ENCODE results near the gene LSM12. TPM values are rescaled to one million over a fixed set of nuclear protein-coding genes. Genes with fewer than 3 reads are reported as not detected.

LSM12 gene
- total and polyA plus RNA-seq, 7 experiments from 2014 or later: 29.3 to 72.5 (median 39.9) TPM

DNA sequence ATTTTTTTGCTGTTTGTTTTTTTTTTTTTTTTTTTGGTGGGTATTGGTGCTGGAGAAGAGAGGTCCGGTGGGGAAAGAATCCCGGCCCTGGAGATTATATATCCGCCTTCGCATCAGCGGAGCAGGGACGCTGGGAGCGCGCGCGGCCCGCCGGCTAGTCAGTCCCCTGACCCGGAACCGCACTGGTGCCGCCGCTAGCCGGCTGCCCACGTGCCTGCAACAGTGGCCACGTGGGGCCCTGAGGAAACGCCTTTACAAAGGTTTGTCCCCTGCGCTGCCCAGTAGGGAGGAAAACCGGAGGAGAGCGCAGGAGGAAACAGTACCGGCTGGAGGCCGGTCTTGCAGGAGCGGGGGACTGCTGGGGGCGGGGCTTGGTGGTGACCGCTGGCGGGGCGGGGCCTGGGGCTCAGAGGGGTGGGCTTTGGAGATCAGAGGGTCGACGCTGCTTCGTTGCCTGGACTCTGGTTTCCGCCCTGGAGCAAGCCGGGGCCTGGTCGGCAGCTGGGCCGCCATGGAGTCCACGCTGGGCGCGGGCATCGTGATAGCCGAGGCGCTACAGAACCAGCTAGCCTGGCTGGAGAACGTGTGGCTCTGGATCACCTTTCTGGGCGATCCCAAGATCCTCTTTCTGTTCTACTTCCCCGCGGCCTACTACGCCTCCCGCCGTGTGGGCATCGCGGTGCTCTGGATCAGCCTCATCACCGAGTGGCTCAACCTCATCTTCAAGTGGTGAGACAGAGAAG lies 4.2 kb upstream of the LSM12 start, which contains the start of gene G6PC3:
Gene G6PC3, plus strand, starts transcription at position 281 of the 743 bp plus-strand sequence. Its CDS starts 231 bp downstream, at position 512.
- peak; percentile 35 to 86 (median 49) for DNase-seq
- ChIA-PET CTCF (no interaction called here), POLR2A (interaction anchor here (0.6 to 0.8 kb wide), 4 partner anchors 52 to 976 kb away, joined by 3 to 6 read pairs (median 4); no protein-coding TSS in a partner anchor)
- peak within 1 kb of the TSS; percentile 75 for H3K4me3 ChIP-seq (ENCODE audit: low read length)
- peak within 1 kb of the TSS; percentile 83 for H3K27ac ChIP-seq (ENCODE audit: low read depth, low read length)
- no peaks in the 10 kb centered on the region for H3K9me3 ChIP-seq (ENCODE audit: control insufficient read depth in 2 of 3, low read length in 3 of 3)
- H3K4me3 Mint-ChIP-seq: peak within 1 kb of the TSS; percentile 91 to 97 (median 94)
- intact Hi-C loops (cut with micrococcal nuclease): loop anchor here (1.0 to 5.0 kb wide), 7 partner anchors 53 to 277 kb away; partner anchors contain the start of genes HDAC5 (in 2 of the 2), HROB (in 2 of the 2), TMEM101 (in 2 of the 2) and GRN (in 1 of the 2)
- H3K27me3 Mint-ChIP-seq: no peaks in the 10 kb centered on the region
- peak within 1 kb of the TSS; percentile 29 to 96 (median 93) for H3K27ac Mint-ChIP-seq
- peak; percentile 67 for ATAC-seq
- peaks cover 21 to 24% of the 10 kb centered on the region in 2 donors for H3K4me1 ChIP-seq (ENCODE audit: control insufficient read depth in 2 of 2, insufficient read depth in 2 of 2, low read length in 2 of 2)
- H3K27me3 ChIP-seq (ENCODE audit: control insufficient read depth in 2 of 2, insufficient read depth in 2 of 2, low read length in 2 of 2): no peaks in the 10 kb centered on the region
- H3K36me3 ChIP-seq (ENCODE audit: control insufficient read depth in 2 of 3, insufficient read depth in 3 of 3, low read length in 3 of 3): peaks cover 0 to 12% (median 0%) of the 10 kb centered on the region in 3 experiments
- H3K9me3 Mint-ChIP-seq: no peaks in the 10 kb centered on the region
- H3K4me1 Mint-ChIP-seq: peaks cover 31 to 49% (median 36%) of the 10 kb centered on the region in 7 donors
- H3K36me3 Mint-ChIP-seq: peaks cover 0 to under 1% (median 0%) of the 10 kb centered on the region in 5 donors

DNA sequence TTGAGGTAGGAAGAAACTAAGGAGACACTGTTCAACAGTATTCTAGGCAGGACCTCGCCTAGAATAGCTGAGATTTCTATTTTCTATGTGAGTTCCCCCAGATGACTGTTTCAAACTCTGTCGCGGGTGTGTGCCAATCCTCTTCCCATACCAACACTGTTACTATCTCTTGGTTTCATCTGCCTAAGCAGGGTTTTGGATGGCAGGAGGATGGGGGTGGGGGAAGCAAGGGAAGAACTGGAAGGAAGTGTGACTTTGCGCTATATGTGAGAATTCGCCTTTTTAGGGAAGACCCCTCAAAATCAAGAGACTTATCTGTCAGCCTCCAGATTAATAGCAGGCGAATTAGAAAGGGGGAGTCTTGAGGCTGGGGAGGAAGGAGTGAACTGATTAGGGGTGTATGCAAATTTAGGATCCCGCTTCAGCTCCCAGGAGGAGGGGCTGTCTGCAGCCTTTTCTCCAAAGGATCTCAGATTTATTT lies 3.5 kb upstream of the LSM12 start:
- Mint-ChIP-seq H3K4me1 (peaks cover 33 to 54% (median 39%) of the 10 kb centered on the region in 7 donors), H3K4me3 (peak overlapping the region; percentile 91 to 97 (median 94)), H3K27me3 (no peaks in the 10 kb centered on the region), H3K36me3 (no peaks in the 10 kb centered on the region), H3K9me3 (no peaks in the 10 kb centered on the region), H3K27ac (peak overlapping the region; percentile 29 to 96 (median 93))
- ATAC-seq: no peak
- POLR2A ChIA-PET: interaction anchor here (0.6 to 0.8 kb wide), 4 partner anchors 52 to 976 kb away, joined by 3 to 6 read pairs (median 4); no protein-coding TSS in a partner anchor
- H3K36me3 ChIP-seq (ENCODE audit: control insufficient read depth in 2 of 3, insufficient read depth in 3 of 3, low read length in 3 of 3): peaks cover 0 to 6% (median 0%) of the 10 kb centered on the region in 3 experiments
- no peak for DNase-seq
- intact Hi-C loops (cut with micrococcal nuclease): loop anchor here (1.0 to 5.0 kb wide), 7 partner anchors 53 to 277 kb away; partner anchors contain the start of genes HROB (in 2 of the 2), TMEM101 (in 2 of the 2), GRN (in 1 of the 2) and HDAC5 (in 1 of the 2)
- H3K27ac ChIP-seq (ENCODE audit: low read depth, low read length): peak overlapping the region; percentile 83
- peaks cover 21 to 24% of the 10 kb centered on the region in 2 donors for H3K4me1 ChIP-seq (ENCODE audit: control insufficient read depth in 2 of 2, insufficient read depth in 2 of 2, low read length in 2 of 2)
- H3K9me3 ChIP-seq (ENCODE audit: control insufficient read depth in 2 of 3, low read length in 3 of 3): no peaks in the 10 kb centered on the region
- no peaks in the 10 kb centered on the region for H3K27me3 ChIP-seq (ENCODE audit: control insufficient read depth in 2 of 2, insufficient read depth in 2 of 2, low read length in 2 of 2)
- H3K4me3 ChIP-seq (ENCODE audit: low read length): peak overlapping the region; percentile 75
- CTCF ChIA-PET: no interaction called here

DNA sequence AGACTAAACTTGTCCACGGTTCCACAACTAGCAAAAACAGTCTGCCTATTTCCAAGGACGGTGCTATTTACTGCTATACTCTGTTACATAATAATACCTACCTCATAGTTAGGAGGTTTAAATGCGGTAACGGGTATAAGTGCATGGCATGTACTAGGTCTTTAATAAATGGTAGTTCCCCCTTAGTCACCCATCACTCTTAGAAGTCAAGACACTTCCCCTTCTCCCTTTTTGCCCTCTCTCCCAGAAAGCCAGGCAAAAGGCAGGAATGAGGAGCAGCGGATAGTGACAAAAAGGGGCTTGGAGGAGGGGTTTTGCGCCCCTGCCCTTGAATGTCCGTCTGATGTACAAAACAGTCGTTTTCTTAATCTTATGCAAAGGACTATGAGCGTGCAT lies 1.1 kb upstream of the LSM12 start:
- ChIA-PET POLR2A (interaction anchor here (0.6 kb wide), 1 partner anchor 176 kb away, joined by 3 read pairs; no protein-coding TSS in a partner anchor), CTCF (no interaction called here)
- no peak for DNase-seq
- peaks cover 24% of the 10 kb centered on the region in 2 donors for H3K4me1 ChIP-seq (ENCODE audit: control insufficient read depth in 2 of 2, insufficient read depth in 2 of 2, low read length in 2 of 2)
- no peaks in the 10 kb centered on the region for H3K27me3 ChIP-seq (ENCODE audit: control insufficient read depth in 2 of 2, insufficient read depth in 2 of 2, low read length in 2 of 2)
- H3K9me3 Mint-ChIP-seq: no peaks in the 10 kb centered on the region
- H3K27ac ChIP-seq (ENCODE audit: low read depth, low read length): peak overlapping the region; percentile 90
- intact Hi-C loops (cut with micrococcal nuclease): loop anchor here in 1 of 2 donors (2.0 kb wide), 2 partner anchors 119 to 259 kb away; partner anchors contain the start of gene TMUB2
- no peaks in the 10 kb centered on the region for H3K27me3 Mint-ChIP-seq
- peaks cover 37 to 65% (median 52%) of the 10 kb centered on the region in 7 donors for H3K4me1 Mint-ChIP-seq
- peak overlapping the region; percentile 84 to 98 (median 94) for H3K4me3 Mint-ChIP-seq
- peaks cover 0 to 9% (median 0%) of the 10 kb centered on the region in 3 experiments for H3K36me3 ChIP-seq (ENCODE audit: control insufficient read depth in 2 of 3, insufficient read depth in 3 of 3, low read length in 3 of 3)
- H3K9me3 ChIP-seq (ENCODE audit: control insufficient read depth in 2 of 3, low read length in 3 of 3): no peaks in the 10 kb centered on the region
- H3K27ac Mint-ChIP-seq: peak overlapping the region in 8 of 9 donors; percentile 74 to 98 (median 92)
- H3K4me3 ChIP-seq (ENCODE audit: low read length): no peak overlapping the region
- ATAC-seq: no peak
- H3K36me3 Mint-ChIP-seq: peaks cover 0 to 7% (median 0%) of the 10 kb centered on the region in 5 donors

DNA sequence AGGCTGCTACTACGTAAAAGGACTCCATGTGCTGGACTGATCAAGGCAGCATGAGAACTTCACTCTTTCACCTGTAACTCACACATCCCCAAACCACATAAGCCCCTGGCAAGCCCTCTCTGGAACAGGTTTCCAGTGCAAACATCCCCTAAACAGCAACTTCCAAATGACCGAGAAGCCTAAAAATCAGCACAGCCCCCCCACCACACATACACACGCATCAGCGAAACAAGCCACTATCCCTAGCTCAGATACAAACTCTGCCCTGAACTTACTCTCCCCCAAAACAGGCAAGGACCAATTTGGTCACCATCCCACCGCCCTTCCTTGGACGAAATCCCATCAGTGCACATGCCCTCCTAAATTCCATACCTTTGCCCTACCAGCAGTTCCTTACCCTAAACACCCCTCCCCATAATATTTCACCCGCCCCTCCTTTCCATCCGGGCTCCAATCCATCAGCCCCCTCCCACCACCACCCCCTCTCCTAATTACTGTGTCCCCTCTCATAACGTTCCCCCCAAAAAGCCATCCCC lies 735 bp downstream of the LSM12 start:
- Histone ChIP-seq H3K4me1 (ENCODE audit: control insufficient read depth in 2 of 2, insufficient read depth in 2 of 2, low read length in 2 of 2) (peaks cover 14 to 15% of the 10 kb centered on the region in 2 donors), H3K27ac (ENCODE audit: low read depth, low read length) (peak overlapping the region; percentile 90), H3K4me3 (ENCODE audit: low read length) (peak overlapping the region; percentile 72), H3K9me3 (ENCODE audit: control insufficient read depth in 2 of 3, low read length in 3 of 3) (no peaks in the 10 kb centered on the region), H3K36me3 (ENCODE audit: control insufficient read depth in 2 of 3, insufficient read depth in 3 of 3, low read length in 3 of 3) (peaks cover 0 to 22% (median 5%) of the 10 kb centered on the region in 3 experiments), H3K27me3 (ENCODE audit: control insufficient read depth in 2 of 2, insufficient read depth in 2 of 2, low read length in 2 of 2) (no peaks in the 10 kb centered on the region)
- peak overlapping the region; percentile 83 to 100 (median 93) for H3K27ac Mint-ChIP-seq
- peaks cover 35 to 63% (median 50%) of the 10 kb centered on the region in 7 donors for H3K4me1 Mint-ChIP-seq
- peak overlapping the region; percentile 84 to 97 (median 94) for H3K4me3 Mint-ChIP-seq
- ChIA-PET POLR2A (interaction anchor here (0.6 to 1.5 kb wide), 3 partner anchors 58 to 1390 kb away, joined by 4 to 7 read pairs (median 5); partner anchors contain the start of gene HDAC5), CTCF (no interaction called here)
- H3K9me3 Mint-ChIP-seq: no peaks in the 10 kb centered on the region
- H3K36me3 Mint-ChIP-seq: peaks cover under 1 to 11% (median 3%) of the 10 kb centered on the region in 5 donors
- DNase-seq (peak in 6 of 9 donors; percentile 14 to 28 (median 22)), ATAC-seq (no peak)
- no peaks in the 10 kb centered on the region for H3K27me3 Mint-ChIP-seq
- intact Hi-C loops (cut with micrococcal nuclease): loop anchor here (1.0 to 2.0 kb wide), 5 partner anchors 58 to 261 kb away; partner anchors contain the start of genes HDAC5 (in 2 of the 2), TMUB2 (in 2 of the 2) and HROB (in 1 of the 2)

DNA sequence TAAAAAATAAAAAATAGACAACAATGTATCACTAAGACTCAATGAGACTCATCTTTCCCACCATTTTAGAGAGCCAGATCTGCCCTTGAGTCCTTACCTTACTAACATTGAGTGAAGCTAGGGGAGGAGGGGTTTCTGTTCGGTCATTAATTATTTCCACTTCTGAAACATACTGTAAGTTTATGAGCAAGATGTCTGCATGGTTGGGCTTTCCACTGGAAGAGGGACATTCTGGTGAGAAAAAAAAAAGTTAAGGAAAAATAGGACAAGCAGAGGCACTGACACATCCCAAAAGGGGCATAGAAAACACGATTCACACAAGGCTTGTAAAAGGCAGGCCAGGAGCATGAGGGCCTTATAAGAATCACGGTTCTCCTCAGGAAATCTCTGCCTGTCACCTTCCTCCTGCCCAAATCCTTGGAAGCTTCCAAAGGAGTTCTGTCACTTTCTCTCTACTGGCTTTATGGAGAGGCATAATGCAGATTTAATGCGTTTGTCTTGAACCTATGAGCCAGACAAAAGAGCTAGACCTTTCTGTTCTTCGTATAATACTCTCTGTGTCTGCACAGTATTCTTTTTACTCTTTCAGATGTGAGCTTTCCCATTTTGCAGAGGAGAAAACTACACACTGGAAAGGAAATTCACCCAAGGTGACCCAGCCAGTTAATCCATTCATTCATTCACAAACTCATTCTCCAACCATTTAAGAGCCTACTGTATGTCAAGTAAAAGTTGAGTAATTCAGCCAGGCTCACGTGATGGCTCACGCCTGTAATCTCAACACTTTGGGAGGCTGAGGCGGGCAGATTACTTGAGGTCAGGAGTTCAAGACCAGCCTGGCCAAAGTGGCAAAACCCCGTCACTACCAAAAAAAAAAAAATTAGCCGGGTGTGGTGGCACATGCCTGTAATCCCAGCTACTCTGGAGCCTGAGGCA lies 2.5 kb downstream of the LSM12 start:
- ChIA-PET CTCF (interaction anchor here (0.5 to 0.7 kb wide), 2 partner anchors 60 to 171 kb away, joined by 3 to 4 read pairs; partner anchors contain the start of gene HDAC5), POLR2A (interaction anchor here (1.0 kb wide), 1 partner anchor 44 kb away, joined by 4 read pairs; no protein-coding TSS in a partner anchor)
- H3K4me3 Mint-ChIP-seq: peak overlapping the region in 8 of 10 donors; percentile 5 to 49 (median 38)
- peaks cover 35 to 69% (median 59%) of the 10 kb centered on the region in 7 donors for H3K4me1 Mint-ChIP-seq
- intact Hi-C loops (cut with micrococcal nuclease): no loop called here
- H3K36me3 Mint-ChIP-seq: peaks cover 3 to 24% (median 11%) of the 10 kb centered on the region in 5 donors
- H3K27me3 Mint-ChIP-seq: no peaks in the 10 kb centered on the region
- ATAC-seq (no peak), DNase-seq (no peak)
- no peaks in the 10 kb centered on the region for H3K27me3 ChIP-seq (ENCODE audit: control insufficient read depth in 2 of 2, insufficient read depth in 2 of 2, low read length in 2 of 2)
- H3K4me1 ChIP-seq (ENCODE audit: control insufficient read depth in 2 of 2, insufficient read depth in 2 of 2, low read length in 2 of 2): peaks cover 8 to 10% of the 10 kb centered on the region in 2 donors
- H3K9me3 ChIP-seq (ENCODE audit: control insufficient read depth in 2 of 3, low read length in 3 of 3): no peaks in the 10 kb centered on the region
- peaks cover 0 to 37% (median 8%) of the 10 kb centered on the region in 3 experiments for H3K36me3 ChIP-seq (ENCODE audit: control insufficient read depth in 2 of 3, insufficient read depth in 3 of 3, low read length in 3 of 3)
- peak overlapping the region in 7 of 9 donors; percentile 18 to 86 (median 39) for H3K27ac Mint-ChIP-seq
- no peak overlapping the region for H3K27ac ChIP-seq (ENCODE audit: low read depth, low read length)
- no peaks in the 10 kb centered on the region for H3K9me3 Mint-ChIP-seq
- no peak overlapping the region for H3K4me3 ChIP-seq (ENCODE audit: low read length)
